ENCODE measurements around the gene GJA1.

DNA sequence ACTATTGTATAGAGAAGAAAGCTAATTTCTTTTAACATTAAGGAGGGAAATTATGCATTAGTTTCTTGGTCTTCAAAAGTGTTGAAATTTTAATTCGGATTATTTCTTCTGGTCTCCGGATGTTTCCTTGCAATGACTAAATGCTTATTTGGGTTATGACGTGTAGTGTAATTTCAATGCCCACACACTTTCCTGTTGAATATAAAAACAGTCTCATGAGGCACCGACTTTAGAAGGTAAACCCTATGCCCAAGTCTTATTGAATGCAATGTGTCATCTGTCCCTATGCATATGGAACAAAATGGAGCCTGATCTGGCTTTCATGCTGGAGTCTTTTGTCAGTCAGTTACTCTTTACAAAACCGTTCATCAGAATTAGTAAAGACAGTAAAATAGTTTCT lies 17.7 kb downstream of the GJA1 start:
- TF ChIP-seq, protein P1, sequence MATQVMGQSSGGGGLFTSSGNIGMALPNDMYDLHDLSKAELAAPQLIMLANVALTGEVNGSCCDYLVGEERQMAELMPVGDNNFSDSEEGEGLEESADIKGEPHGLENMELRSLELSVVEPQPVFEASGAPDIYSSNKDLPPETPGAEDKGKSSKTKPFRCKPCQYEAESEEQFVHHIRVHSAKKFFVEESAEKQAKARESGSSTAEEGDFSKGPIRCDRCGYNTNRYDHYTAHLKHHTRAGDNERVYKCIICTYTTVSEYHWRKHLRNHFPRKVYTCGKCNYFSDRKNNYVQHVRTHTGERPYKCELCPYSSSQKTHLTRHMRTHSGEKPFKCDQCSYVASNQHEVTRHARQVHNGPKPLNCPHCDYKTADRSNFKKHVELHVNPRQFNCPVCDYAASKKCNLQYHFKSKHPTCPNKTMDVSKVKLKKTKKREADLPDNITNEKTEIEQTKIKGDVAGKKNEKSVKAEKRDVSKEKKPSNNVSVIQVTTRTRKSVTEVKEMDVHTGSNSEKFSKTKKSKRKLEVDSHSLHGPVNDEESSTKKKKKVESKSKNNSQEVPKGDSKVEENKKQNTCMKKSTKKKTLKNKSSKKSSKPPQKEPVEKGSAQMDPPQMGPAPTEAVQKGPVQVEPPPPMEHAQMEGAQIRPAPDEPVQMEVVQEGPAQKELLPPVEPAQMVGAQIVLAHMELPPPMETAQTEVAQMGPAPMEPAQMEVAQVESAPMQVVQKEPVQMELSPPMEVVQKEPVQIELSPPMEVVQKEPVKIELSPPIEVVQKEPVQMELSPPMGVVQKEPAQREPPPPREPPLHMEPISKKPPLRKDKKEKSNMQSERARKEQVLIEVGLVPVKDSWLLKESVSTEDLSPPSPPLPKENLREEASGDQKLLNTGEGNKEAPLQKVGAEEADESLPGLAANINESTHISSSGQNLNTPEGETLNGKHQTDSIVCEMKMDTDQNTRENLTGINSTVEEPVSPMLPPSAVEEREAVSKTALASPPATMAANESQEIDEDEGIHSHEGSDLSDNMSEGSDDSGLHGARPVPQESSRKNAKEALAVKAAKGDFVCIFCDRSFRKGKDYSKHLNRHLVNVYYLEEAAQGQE (IDR thresholded peaks at IDR 0.05; ENCODE audit: insufficient read depth in 1 of 2, low read depth in 2 of 2, low read length in 2 of 2) = no peak
- TF ChIP-seq SIN3A (IDR thresholded peaks at IDR 0.05; ENCODE audit: borderline replicate concordance, insufficient read depth, low read length) = no peak
- no peak for TF ChIP-seq POLR2AphosphoS5 (IDR thresholded peaks at IDR 0.05; ENCODE audit: low read depth, low read length)
- no peak for TF ChIP-seq TAF1 (IDR thresholded peaks at IDR 0.05; ENCODE audit: borderline replicate concordance, insufficient read depth, low read length)
